ENCODE measurements around the gene HNRNPA3. TPM values are rescaled to one million over a fixed set of nuclear protein-coding genes. Genes with fewer than 3 reads are reported as not detected.
"Not testable (repeated sequence)": the region's sequence is repeated elsewhere in the genome, so short reads cannot be mapped to it uniquely, and the experiment has no call there.

The HNRNPA3 gene
- total RNA-seq, 4 donors from 2014 or later, result 37.8 to 99.9 (median 43.8) TPM

DNA sequence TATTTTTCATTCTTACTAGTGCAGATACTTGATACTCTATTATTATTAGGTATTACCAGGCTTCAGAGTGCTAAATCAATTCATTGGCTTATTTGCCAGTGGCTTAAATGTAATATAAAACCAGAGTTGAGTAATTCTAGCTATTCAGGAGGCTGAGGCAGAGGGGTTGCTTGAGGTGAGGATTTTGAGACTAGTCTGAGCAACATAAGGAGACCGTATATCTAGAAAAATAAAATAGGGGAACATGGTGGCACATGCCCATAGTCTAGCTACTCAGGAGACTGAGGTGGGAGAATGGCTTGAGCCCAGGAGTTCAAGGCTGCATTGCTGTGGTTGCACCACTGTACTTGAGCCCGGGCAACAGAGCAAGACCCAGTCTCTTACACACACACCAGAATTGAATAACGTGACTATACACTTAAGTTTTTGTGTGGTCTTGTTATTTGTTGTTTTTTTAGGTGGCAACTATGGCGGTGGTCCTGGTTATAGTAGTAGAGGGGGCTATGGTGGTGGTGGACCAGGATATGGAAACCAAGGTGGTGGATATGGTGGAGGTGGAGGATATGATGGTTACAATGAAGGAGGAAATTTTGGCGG lies 4.8 kb downstream of the HNRNPA3 start:
- peaks cover 65% of the 10 kb centered on the region for H3K36me3 ChIP-seq
- H3K4me1 ChIP-seq, result peaks cover 53% of the 10 kb centered on the region
- WGBS, result 82% methylated on average over 5 of the region's 5 CpGs
- no peak for TF ChIP-seq EP300 (IDR thresholded peaks at IDR 0.05)
- TF ChIP-seq, protein P1, sequence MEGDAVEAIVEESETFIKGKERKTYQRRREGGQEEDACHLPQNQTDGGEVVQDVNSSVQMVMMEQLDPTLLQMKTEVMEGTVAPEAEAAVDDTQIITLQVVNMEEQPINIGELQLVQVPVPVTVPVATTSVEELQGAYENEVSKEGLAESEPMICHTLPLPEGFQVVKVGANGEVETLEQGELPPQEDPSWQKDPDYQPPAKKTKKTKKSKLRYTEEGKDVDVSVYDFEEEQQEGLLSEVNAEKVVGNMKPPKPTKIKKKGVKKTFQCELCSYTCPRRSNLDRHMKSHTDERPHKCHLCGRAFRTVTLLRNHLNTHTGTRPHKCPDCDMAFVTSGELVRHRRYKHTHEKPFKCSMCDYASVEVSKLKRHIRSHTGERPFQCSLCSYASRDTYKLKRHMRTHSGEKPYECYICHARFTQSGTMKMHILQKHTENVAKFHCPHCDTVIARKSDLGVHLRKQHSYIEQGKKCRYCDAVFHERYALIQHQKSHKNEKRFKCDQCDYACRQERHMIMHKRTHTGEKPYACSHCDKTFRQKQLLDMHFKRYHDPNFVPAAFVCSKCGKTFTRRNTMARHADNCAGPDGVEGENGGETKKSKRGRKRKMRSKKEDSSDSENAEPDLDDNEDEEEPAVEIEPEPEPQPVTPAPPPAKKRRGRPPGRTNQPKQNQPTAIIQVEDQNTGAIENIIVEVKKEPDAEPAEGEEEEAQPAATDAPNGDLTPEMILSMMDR (IDR thresholded peaks at IDR 0.05), result no peak
- no peak for TF ChIP-seq POLR2A (IDR thresholded peaks at IDR 0.05)
- no peak for TF ChIP-seq POLR2AphosphoS5 (IDR thresholded peaks at IDR 0.05)
- no peak for DNase-seq (ENCODE audit: low spot score in 2 of 2)
- H3K4me3 ChIP-seq, result no peak overlapping the region
- no peaks in the 10 kb centered on the region for H3K27me3 ChIP-seq
- no peak overlapping the region for H3K27ac ChIP-seq
- no peaks in the 10 kb centered on the region for H3K9me3 ChIP-seq

DNA sequence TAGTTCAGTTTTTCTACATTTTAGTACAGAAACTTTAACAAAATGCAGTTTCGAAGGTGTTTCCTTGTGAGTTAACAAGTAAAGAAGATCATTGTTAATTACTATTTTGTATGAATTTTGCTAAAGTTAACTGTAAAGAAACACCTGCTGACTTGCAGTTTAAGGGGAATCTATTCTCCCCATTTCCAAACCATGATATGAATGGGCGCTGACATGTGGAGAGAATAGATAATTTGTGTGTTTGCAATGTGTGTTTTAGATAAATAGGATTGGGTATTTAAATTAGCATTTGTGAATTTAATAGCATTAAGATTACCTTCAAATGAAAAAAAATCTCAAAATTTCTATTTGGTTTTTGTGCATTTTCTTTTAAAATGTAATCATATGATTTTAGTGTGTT lies 7.2 kb downstream of the HNRNPA3 start:
- WGBS, result 92% methylated on average over 2 of the region's 2 CpGs
- peaks cover 74% of the 10 kb centered on the region for H3K36me3 ChIP-seq
- not testable (repeated sequence) for H3K27me3 ChIP-seq; H3K4me3 ChIP-seq; H3K27ac ChIP-seq; H3K9me3 ChIP-seq; DNase-seq (ENCODE audit: low spot score in 2 of 2)
- H3K4me1 ChIP-seq, result peaks cover 42% of the 10 kb centered on the region

DNA sequence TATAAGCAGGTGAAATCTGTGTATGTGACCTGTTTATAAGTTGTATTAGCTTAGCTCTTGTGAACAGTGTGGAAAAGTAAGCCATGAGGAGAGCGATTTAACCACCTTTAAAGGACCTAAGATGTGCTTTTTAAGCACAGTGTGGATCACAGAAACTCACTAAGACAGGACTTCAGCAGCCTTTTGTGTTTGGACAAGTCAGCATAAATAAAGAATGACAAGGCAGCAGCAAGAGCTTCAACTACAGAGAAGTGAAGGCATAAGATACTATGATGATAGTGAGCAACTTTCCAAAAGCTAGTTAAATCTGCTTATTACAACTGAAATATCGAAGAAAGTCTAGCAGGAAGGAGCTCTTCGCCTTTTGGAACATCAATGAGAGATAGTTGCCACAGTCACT lies 8.9 kb downstream of the HNRNPA3 start:
- 92% methylated on average over 3 of the region's 3 CpGs for WGBS

DNA sequence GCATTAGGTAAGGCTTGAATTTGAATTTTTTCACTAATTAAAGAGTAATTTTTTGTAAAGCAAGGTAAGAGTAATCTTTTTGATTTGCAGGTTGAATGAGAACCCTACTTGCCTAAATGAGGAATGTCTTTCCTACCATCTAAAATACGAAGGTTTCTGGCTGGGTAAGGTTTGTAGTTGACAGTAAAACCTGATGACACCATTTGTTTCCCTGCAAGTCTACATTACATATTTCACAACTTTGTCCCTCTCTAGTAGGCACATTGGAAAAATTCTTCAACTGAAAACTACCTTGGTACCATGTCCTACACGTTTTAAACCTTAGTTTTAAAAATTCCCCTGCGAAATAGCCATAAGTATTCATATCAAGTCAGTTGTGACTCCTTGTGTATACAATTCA lies 9.4 kb downstream of the HNRNPA3 start:
- TF ChIP-seq, protein P1 (IDR thresholded peaks at IDR 0.05), result no peak
- no peak for TF ChIP-seq POLR2AphosphoS5 (IDR thresholded peaks at IDR 0.05)
- TF ChIP-seq EP300 (IDR thresholded peaks at IDR 0.05), result no peak
- no peak for TF ChIP-seq POLR2A (IDR thresholded peaks at IDR 0.05)
- Histone ChIP-seq H3K9me3 (no peaks in the 10 kb centered on the region), H3K27me3 (no peaks in the 10 kb centered on the region), H3K27ac (no peak overlapping the region), H3K4me3 (no peak overlapping the region), H3K36me3 (peaks cover 59% of the 10 kb centered on the region), H3K4me1 (peaks cover 23% of the 10 kb centered on the region)
- WGBS, result 88% methylated on average over 3 of the region's 3 CpGs
- DNase-seq (ENCODE audit: low spot score in 2 of 2), result no peak

More for the DNA sequence above, 8.9 kb downstream of the HNRNPA3 start:
- no peaks in the 10 kb centered on the region for H3K27me3 ChIP-seq
- TF ChIP-seq POLR2AphosphoS5 (IDR thresholded peaks at IDR 0.05) (no peak), POLR2A (IDR thresholded peaks at IDR 0.05) (no peak), EP300 (IDR thresholded peaks at IDR 0.05) (no peak)
- TF ChIP-seq, protein P1 (IDR thresholded peaks at IDR 0.05), result no peak
- no peak overlapping the region for H3K4me3 ChIP-seq
- H3K36me3 ChIP-seq, result peaks cover 63% of the 10 kb centered on the region
- no peaks in the 10 kb centered on the region for H3K9me3 ChIP-seq
- H3K4me1 ChIP-seq, result peaks cover 26% of the 10 kb centered on the region
- no peak for DNase-seq (ENCODE audit: low spot score in 2 of 2)
- no peak overlapping the region for H3K27ac ChIP-seq

DNA sequence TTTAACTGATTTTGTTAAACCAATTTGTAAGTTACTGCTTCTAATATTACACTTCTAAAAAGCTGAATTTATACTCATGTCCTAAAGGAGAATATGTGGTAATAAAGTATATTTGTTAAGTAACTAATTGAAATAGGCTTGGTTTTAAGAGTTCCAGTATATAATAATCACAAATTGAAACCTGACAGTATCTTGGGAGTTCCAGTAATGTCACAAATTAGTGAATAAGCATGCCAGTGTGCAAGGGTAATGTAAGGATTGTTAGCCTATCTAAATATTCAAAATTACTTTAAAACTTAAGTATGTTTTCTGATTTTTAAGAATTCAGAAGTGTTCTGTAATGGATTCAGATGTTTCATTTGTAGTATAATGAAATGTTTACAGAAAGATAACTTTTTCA lies 10.8 kb downstream of the HNRNPA3 start:
- H3K27ac ChIP-seq; DNase-seq (ENCODE audit: low spot score in 2 of 2); H3K27me3 ChIP-seq; H3K9me3 ChIP-seq; H3K4me3 ChIP-seq: not testable (repeated sequence)
- Histone ChIP-seq H3K36me3 (peaks cover 44% of the 10 kb centered on the region), H3K4me1 (peaks cover 22% of the 10 kb centered on the region)

DNA sequence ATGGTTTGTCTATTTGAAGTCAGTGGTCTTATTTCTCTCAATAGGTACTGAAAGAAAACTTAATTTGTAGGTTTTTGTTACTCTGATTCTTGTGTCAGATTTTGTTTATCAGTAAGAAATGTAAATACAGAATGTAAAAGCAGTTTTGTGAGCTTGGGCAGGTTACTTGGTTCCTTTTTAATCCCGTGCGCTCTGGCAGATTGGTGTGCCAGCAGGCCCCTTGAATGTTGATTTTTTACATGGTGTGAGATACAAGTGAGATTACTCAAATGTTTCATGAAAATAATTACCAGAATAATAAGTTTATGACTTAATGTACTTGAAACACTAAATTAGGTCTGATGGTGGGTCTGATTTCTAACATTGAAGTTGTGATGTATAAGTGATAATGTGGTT lies 13.4 kb downstream of the HNRNPA3 start:
- H3K9me3 ChIP-seq, result no peaks in the 10 kb centered on the region
- no peak overlapping the region for H3K4me3 ChIP-seq
- no peaks in the 10 kb centered on the region for H3K27me3 ChIP-seq
- 88% methylated on average over 2 of the region's 2 CpGs for WGBS
- peaks cover 30% of the 10 kb centered on the region for H3K36me3 ChIP-seq
- peaks cover 29% of the 10 kb centered on the region for H3K4me1 ChIP-seq
- H3K27ac ChIP-seq, result no peak overlapping the region
- no peak for DNase-seq (ENCODE audit: low spot score in 2 of 2)
- TF ChIP-seq, protein P1 (IDR thresholded peaks at IDR 0.05), result no peak
- TF ChIP-seq EP300 (IDR thresholded peaks at IDR 0.05) (no peak), POLR2A (IDR thresholded peaks at IDR 0.05) (no peak), POLR2AphosphoS5 (IDR thresholded peaks at IDR 0.05) (no peak)

All from suprapubic skin (tissue), 4 donors.